Lower leg skin (tissue), 3 donors: Measurements from ENCODE around the gene FBN1.

Source experiments
- CTCF ChIP-seq, 3 donors: fragments of 450-650 bp; IDR thresholded peaks; one replicate each; pipeline ENCODE4 v1.5.1; 2016; ENCODE audit warnings: antibody characterized with exemption in 3 of 3, mild to moderate bottlenecking in 3 of 3, moderate library complexity in 2 of 3
- POLR2A ChIP-seq, 2 donors: fragments of 450-650 bp; IDR thresholded peaks; one replicate each; pipeline ENCODE4 v1.6.1; 2016 to 2017; ENCODE audit warnings: antibody characterized with exemption in 2 of 2, mild to moderate bottlenecking in 1 of 2, moderate library complexity in 1 of 2

- TF ChIP-seq CTCF (IDR thresholded peaks at IDR 0.05) (no peak), POLR2A (IDR thresholded peaks at IDR 0.05) (no peak)
These were observed 250.5 kb downstream of the FBN1 start for GRCh38 chr15:48394970-48395369.
